Smooth muscle cell (in vitro differentiated cells): ENCODE data around the gene STK24. TPM values are rescaled to one million over a fixed set of nuclear protein-coding genes. Genes with fewer than 3 reads are reported as not detected.

Source experiments
- DNase-seq: peaks from one replicate; lab custom pipeline; 2025; ENCODE audit not compliant: unreplicated experiment; lab: John Stamatoyannopoulos, UW
- H2AFZ ChIP-seq: fragments of 200-600 bp; sonication (generic); 2 replicates; pipeline ENCODE4 v1.6.0; 2016; ENCODE audit warnings: antibody characterized with exemption, low read depth, mild to moderate bottlenecking
- H3F3A ChIP-seq: fragments of 200-600 bp; sonication (generic); 2 replicates; pipeline ENCODE4 v1.6.0; 2017; ENCODE audit warnings: antibody characterized with exemption, low read depth
- H3K27ac ChIP-seq: fragments of 200-600 bp; sonication (generic); 2 replicates; pipeline ENCODE4 v1.5.1; 2016; ENCODE audit warnings: low read depth, mild to moderate bottlenecking
- H3K27me3 ChIP-seq: fragments of 200-600 bp; sonication (generic); 2 replicates; pipeline ENCODE4 v1.6.1; 2016; ENCODE audit warnings: low read depth, mild to moderate bottlenecking
- H3K36me3 ChIP-seq: fragments of 200-600 bp; sonication (generic); 2 replicates; pipeline ENCODE4 v1.5.1; 2016; ENCODE audit warnings: low read depth
- H3K4me1 ChIP-seq: fragments of 200-600 bp; sonication (generic); 2 replicates; pipeline ENCODE4 v1.5.1; 2016; ENCODE audit warnings: low read depth
- H3K4me2 ChIP-seq: fragments of 200-600 bp; sonication (generic); 2 replicates; pipeline ENCODE4 v1.6.0; 2016; ENCODE audit warnings: mild to moderate bottlenecking
- H3K4me3 ChIP-seq: fragments of 200-600 bp; sonication (generic); 2 replicates; pipeline ENCODE4 v1.5.1; 2016; ENCODE audit warnings: mild to moderate bottlenecking
- H3K79me2 ChIP-seq: fragments of 200-600 bp; sonication (generic); 2 replicates; pipeline ENCODE4 v1.6.0; 2016; ENCODE audit warnings: low read depth, mild to moderate bottlenecking
- H3K9ac ChIP-seq: fragments of 200-600 bp; sonication (generic); 2 replicates; pipeline ENCODE4 v1.6.0; 2016; ENCODE audit warnings: low read depth
- H3K9me3 ChIP-seq: fragments of 200-600 bp; sonication (generic); replicated peaks from 2 replicates; pipeline ENCODE4 v1.5.1; 2016; ENCODE audit warnings: low read depth
- H4K20me1 ChIP-seq: fragments of 200-600 bp; sonication (generic); 2 replicates; pipeline ENCODE4 v1.6.0; 2016; ENCODE audit warnings: low read depth
- WGBS: methylation state at CpG from one replicate; pipeline ENCODE4 v1.1.7; 2016; ENCODE audit warnings: low lambda C conversion rate; 5-methylcytosine and 5-hydroxymethylcytosine counted together
- polyA plus RNA-seq: library from polyadenylated mRNA; unstranded; fragments of >200 nt; fragmentation: Nextera tagmentation; extraction: Ambion mirVana; gene quantifications from 2 replicates; pipeline ENCODE4 v1.2.1, GENCODE V29; 2016
- total RNA-seq: library from RNA; depleted of rRNA; stranded (reverse); fragments of >200 nt; gene quantifications from 2 replicates; pipeline ENCODE4 v1.2.3, GENCODE V29; 2014
- TF ChIP-seq, protein P1 (sequence below): fragments of 200-600 bp; sonication (generic); IDR thresholded peaks from 2 replicates; pipeline ENCODE4 v1.5.1; 2017; ENCODE audit warnings: borderline replicate concordance, mild to moderate bottlenecking, antibody characterized with exemption; ENCODE audit not compliant: insufficient read depth, poor library complexity, severe bottlenecking

Gene STK24
- total and polyA plus RNA-seq, 2 experiments from 2014 or later, result 80.2 to 89.1 TPM

DNA sequence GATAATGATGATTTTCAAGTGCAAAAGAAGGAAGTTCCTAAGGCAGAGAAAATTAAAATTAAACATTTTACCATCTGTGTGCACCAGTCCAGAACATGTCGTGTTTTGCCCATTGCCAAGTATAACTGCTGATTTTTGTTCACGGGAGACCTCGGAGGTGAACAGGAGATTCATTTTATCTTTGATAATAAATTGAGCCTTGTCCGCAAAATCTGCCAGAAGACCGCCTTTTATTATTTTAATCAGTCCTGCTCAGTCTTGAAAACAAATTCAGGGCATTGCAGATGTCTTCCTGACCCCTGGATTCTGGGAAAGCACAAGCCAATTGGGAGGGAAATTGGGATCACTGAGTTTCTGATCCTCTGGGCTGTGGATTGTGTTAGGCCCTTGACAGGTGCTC, 165.9 kb downstream of the STK24 start:
- Histone ChIP-seq H3K9ac (no peak overlapping the region), H3K4me3 (no peak overlapping the region), H3K27ac (no peak overlapping the region), H4K20me1 (no peaks in the 10 kb centered on the region), H3K27me3 (no peaks in the 10 kb centered on the region), H3K9me3 (no peaks in the 10 kb centered on the region), H3K36me3 (no peaks in the 10 kb centered on the region), H2AFZ (no peak overlapping the region), H3F3A (no peaks in the 10 kb centered on the region), H3K4me2 (no peak overlapping the region), H3K79me2 (no peaks in the 10 kb centered on the region), H3K4me1 (no peaks in the 10 kb centered on the region)
- TF ChIP-seq, protein P1, sequence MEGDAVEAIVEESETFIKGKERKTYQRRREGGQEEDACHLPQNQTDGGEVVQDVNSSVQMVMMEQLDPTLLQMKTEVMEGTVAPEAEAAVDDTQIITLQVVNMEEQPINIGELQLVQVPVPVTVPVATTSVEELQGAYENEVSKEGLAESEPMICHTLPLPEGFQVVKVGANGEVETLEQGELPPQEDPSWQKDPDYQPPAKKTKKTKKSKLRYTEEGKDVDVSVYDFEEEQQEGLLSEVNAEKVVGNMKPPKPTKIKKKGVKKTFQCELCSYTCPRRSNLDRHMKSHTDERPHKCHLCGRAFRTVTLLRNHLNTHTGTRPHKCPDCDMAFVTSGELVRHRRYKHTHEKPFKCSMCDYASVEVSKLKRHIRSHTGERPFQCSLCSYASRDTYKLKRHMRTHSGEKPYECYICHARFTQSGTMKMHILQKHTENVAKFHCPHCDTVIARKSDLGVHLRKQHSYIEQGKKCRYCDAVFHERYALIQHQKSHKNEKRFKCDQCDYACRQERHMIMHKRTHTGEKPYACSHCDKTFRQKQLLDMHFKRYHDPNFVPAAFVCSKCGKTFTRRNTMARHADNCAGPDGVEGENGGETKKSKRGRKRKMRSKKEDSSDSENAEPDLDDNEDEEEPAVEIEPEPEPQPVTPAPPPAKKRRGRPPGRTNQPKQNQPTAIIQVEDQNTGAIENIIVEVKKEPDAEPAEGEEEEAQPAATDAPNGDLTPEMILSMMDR, result no peak
- no peak for DNase-seq
- 99% methylated on average over 5 of the region's 5 CpGs for WGBS

DNA sequence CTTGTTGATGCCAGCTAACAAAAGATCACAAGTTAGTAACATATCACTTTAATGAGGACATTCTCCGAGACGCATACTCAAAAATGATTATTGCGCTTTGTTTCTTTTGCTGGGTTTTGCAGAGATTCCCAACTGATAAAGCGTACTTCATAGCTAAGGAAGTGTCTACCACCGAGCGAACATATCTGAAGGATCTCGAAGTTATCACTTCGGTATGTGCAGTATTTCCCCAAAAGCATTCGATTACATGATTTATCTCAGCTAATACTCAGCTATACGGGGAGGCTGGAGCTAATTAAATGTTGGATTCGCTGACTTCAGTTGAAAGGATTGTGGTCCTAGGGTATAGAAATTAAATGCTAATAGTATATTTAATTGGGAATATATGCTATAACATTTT, 166.3 kb downstream of the STK24 start:
- no peak overlapping the region for H3K4me2 ChIP-seq
- no peaks in the 10 kb centered on the region for H3K4me1 ChIP-seq
- H3K9ac ChIP-seq, result no peak overlapping the region
- 92% methylated on average over 11 of the region's 11 CpGs for WGBS
- TF ChIP-seq, protein P1, result no peak
- H2AFZ ChIP-seq, result no peak overlapping the region
- no peaks in the 10 kb centered on the region for H3K27me3 ChIP-seq
- H3K79me2 ChIP-seq, result no peaks in the 10 kb centered on the region
- H4K20me1 ChIP-seq, result no peaks in the 10 kb centered on the region
- DNase-seq, result no peak
- H3K36me3 ChIP-seq, result no peaks in the 10 kb centered on the region
- H3K9me3 ChIP-seq, result no peaks in the 10 kb centered on the region
- no peak overlapping the region for H3K27ac ChIP-seq
- H3F3A ChIP-seq, result no peaks in the 10 kb centered on the region
- H3K4me3 ChIP-seq, result no peak overlapping the region

- Histone ChIP-seq H3K4me3 (no peak overlapping the region), H2AFZ (no peak overlapping the region), H3K36me3 (no peaks in the 10 kb centered on the region), H3K4me1 (peaks cover 3% of the 10 kb centered on the region), H3K79me2 (no peaks in the 10 kb centered on the region), H3K9me3 (no peaks in the 10 kb centered on the region), H3K27me3 (no peaks in the 10 kb centered on the region), H3K4me2 (no peak overlapping the region), H3K9ac (no peak overlapping the region), H4K20me1 (no peaks in the 10 kb centered on the region), H3F3A (no peaks in the 10 kb centered on the region), H3K27ac (no peak overlapping the region)
- no peak for DNase-seq
- 96% methylated on average over 13 of the region's 13 CpGs for WGBS
- TF ChIP-seq, protein P1, result no peak
Observed at GRCh38 chr13:98409281-98409680, 167.6 kb downstream of the STK24 start.

GRCh38 chr13:98407575-98407974, 169.3 kb downstream of the STK24 start:
- Histone ChIP-seq H3K79me2 (no peaks in the 10 kb centered on the region), H3K36me3 (peaks cover 2% of the 10 kb centered on the region), H4K20me1 (no peaks in the 10 kb centered on the region), H2AFZ (no peak overlapping the region), H3F3A (no peaks in the 10 kb centered on the region), H3K9me3 (no peaks in the 10 kb centered on the region), H3K9ac (no peak overlapping the region), H3K27me3 (no peaks in the 10 kb centered on the region), H3K4me1 (peaks cover 3% of the 10 kb centered on the region), H3K4me3 (no peak overlapping the region), H3K27ac (no peak overlapping the region), H3K4me2 (no peak overlapping the region)
- DNase-seq, result no peak
- TF ChIP-seq, protein P1, result no peak
- WGBS, result 95% methylated on average over 4 of the region's 4 CpGs
